K562 (cell line): ENCODE data around the gene SETD1B. TPM values are rescaled to one million over a fixed set of nuclear protein-coding genes. Genes with fewer than 3 reads are reported as not detected.

Experiments
- ARHGAP35 ChIP-seq: fragments of 450-650 bp; IDR thresholded peaks from 2 replicates; pipeline ENCODE4 v1.6.1; 2018; ENCODE audit not compliant: partially characterized antibody
- ARNT ChIP-seq, 2 experiments: fragments of 450-650 bp; IDR thresholded peaks; 2 replicates each; pipeline ENCODE4 v1.6.1; 2016; ENCODE audit warnings: mild to moderate bottlenecking in 1 of 2
- CSDE1 ChIP-seq, 2 experiments: fragments of 450-650 bp; IDR thresholded peaks; 2 replicates each; pipeline ENCODE4 v1.6.1; 2016; ENCODE audit warnings: mild to moderate bottlenecking in 1 of 2
- DACH1 ChIP-seq: fragments of 450-650 bp; IDR thresholded peaks from 2 replicates; pipeline ENCODE4 v1.6.1; 2018; ENCODE audit not compliant: partially characterized antibody
- FOXA3 ChIP-seq, 2 experiments: fragments of 450-650 bp in 1 of 2; sonication (generic) in 1 of 2; formaldehyde crosslinking; IDR thresholded peaks in 1 of 2; conservative IDR thresholded peaks in 1 of 2; 2 replicates each; pipeline versions ENCODE4 v1.4.0 to v1.8.0; 2020 to 2022; ENCODE audit warnings: mild to moderate bottlenecking in 2 of 2, missing genetic modification reagents in 1 of 2
- KAT7 ChIP-seq: sonication (generic); formaldehyde crosslinking; IDR thresholded peaks from 2 replicates; pipeline ENCODE4 v1.8.0; 2022; ENCODE audit warnings: missing genetic modification reagents, mild to moderate bottlenecking, borderline replicate concordance
- MED1 ChIP-seq: sonication (generic); formaldehyde crosslinking; IDR thresholded peaks from 2 replicates; pipeline ENCODE4 v1.8.1; 2023; ENCODE audit warnings: missing genetic modification reagents, borderline replicate concordance
- NBN ChIP-seq: fragments of 450-650 bp; IDR thresholded peaks from 2 replicates; pipeline ENCODE4 v1.6.1; 2016; ENCODE audit warnings: low read depth, mild to moderate bottlenecking
- NFATC3 ChIP-seq: fragments of 450-650 bp; IDR thresholded peaks from 2 replicates; pipeline ENCODE4 v1.6.1; 2017; ENCODE audit warnings: mild to moderate bottlenecking
- NFYB ChIP-seq: IDR thresholded peaks from 2 replicates; pipeline ENCODE4 v1.6.1; 2011; ENCODE audit warnings: mild to moderate bottlenecking, moderate library complexity; ENCODE audit not compliant: insufficient read length; ENCODE audit errors: extremely low read depth
- POLR2A ChIP-seq: fragments of 450-650 bp; conservative IDR thresholded peaks from 2 replicates; pipeline ENCODE4 v1.6.1; 2016
- RBM22 ChIP-seq: fragments of 200-400 bp; formaldehyde crosslinking; IDR thresholded peaks from 2 replicates; pipeline ENCODE4 v1.6.1; 2018; ENCODE audit warnings: low read length, low read depth; ENCODE audit not compliant: poor library complexity, severe bottlenecking
- RFX7 ChIP-seq: fragments of 250-450 bp; sonication (Bioruptor Pico); IDR thresholded peaks from 2 replicates; pipeline ENCODE4 v1.5.1; 2021; ENCODE audit warnings: mild to moderate bottlenecking
- RNF2 ChIP-seq: sonication (generic); IDR thresholded peaks from 2 replicates; pipeline ENCODE4 v1.6.1; 2016
- SAFB ChIP-seq: fragments of 200-400 bp; formaldehyde crosslinking; IDR thresholded peaks from 2 replicates; pipeline ENCODE4 v1.6.1; 2017; ENCODE audit warnings: low read depth, low read length, borderline replicate concordance
- SPI1 ChIP-seq: IDR thresholded peaks from 2 replicates; pipeline ENCODE4 v1.6.1; 2011; ENCODE audit warnings: low read depth, low read length, control low read depth, borderline replicate concordance
- TEAD2 ChIP-seq: fragments of 450-650 bp; IDR thresholded peaks from 2 replicates; pipeline ENCODE4 v1.6.1; 2016; ENCODE audit warnings: missing genetic modification characterization, control low read depth, missing compliant biosample characterization
- TRIM24 ChIP-seq, 2 experiments: fragments of 450-650 bp; IDR thresholded peaks; 2 replicates each; pipeline ENCODE4 v1.6.1; 2016
- ZFX ChIP-seq: sonication (generic); formaldehyde crosslinking; IDR thresholded peaks from 2 replicates; pipeline ENCODE4 v1.8.0; 2022; ENCODE audit warnings: mild to moderate bottlenecking, missing genetic modification reagents, moderate library complexity
- ZNF165 ChIP-seq: fragments of 250-450 bp; sonication (Bioruptor Pico); IDR thresholded peaks from 2 replicates; pipeline ENCODE4 v1.4.0; 2020; ENCODE audit warnings: borderline replicate concordance
- ZNF583 ChIP-seq: fragments of 250-450 bp; sonication (Bioruptor Pico); IDR thresholded peaks from 2 replicates; pipeline ENCODE4 v1.4.0; 2020
- ZNF644 ChIP-seq: fragments of 200-800 bp; sonication (Bioruptor generic); IDR thresholded peaks from 2 replicates; pipeline ENCODE4 v1.6.1; 2016; ENCODE audit warnings: low read depth, missing genetic modification characterization, missing compliant biosample characterization
- ZNF717 ChIP-seq: fragments of 250-450 bp; sonication (Bioruptor Pico); IDR thresholded peaks from 2 replicates; pipeline ENCODE4 v1.5.0; 2021
- ZNF75A ChIP-seq: fragments of 450-650 bp; formaldehyde crosslinking; IDR thresholded peaks from 2 replicates; pipeline ENCODE4 v1.4.0; 2020; ENCODE audit warnings: mild to moderate bottlenecking
- ZNF780A ChIP-seq: fragments of 250-450 bp; sonication (Bioruptor Pico); IDR thresholded peaks from 2 replicates; pipeline ENCODE4 v1.5.0; 2021; ENCODE audit warnings: mild to moderate bottlenecking
- polyA plus RNA-seq, 8 experiments: library from polyadenylated mRNA; depleted of rRNA in 4 of 8; stranded (reverse) in 5 of 8; unstranded in 3 of 8; fragments of >200 nt; fragmentation: Nextera tagmentation in 2 of 8; fragmentation: Illumina TruSeq in 1 of 8; extraction: Ambion mirVana in 2 of 8; extraction: Trizol in 1 of 8; gene quantifications; 2 replicates each; pipeline versions ENCODE4 v1.2.1 to v1.2.3, GENCODE V29; 2011 to 2014; ENCODE audit warnings: inconsistent platforms in 1 of 8, missing spikeins in 1 of 8
- total RNA-seq, 7 experiments: library from RNA; depleted of rRNA in 6 of 7; stranded (reverse); fragments of >200 nt in 6 of 7; fragmentation: Illumina TruSeq in 2 of 7; extraction: Trizol in 2 of 7; gene quantifications; 2 replicates each; pipeline versions ENCODE4 v1.2.1 to v1.2.3, GENCODE V29; 2011 to 2021; ENCODE audit warnings: low replicate concordance in 1 of 7
- TF ChIP-seq, protein P1 (sequence below): fragments of 450-650 bp; formaldehyde crosslinking; IDR thresholded peaks from 2 replicates; pipeline ENCODE4 v1.4.0; 2020; ENCODE audit warnings: mild to moderate bottlenecking, moderate library complexity
- TF ChIP-seq, protein P2 (sequence below): sonication (generic); formaldehyde crosslinking; IDR thresholded peaks from 2 replicates; pipeline ENCODE4 v1.8.0; 2022; ENCODE audit warnings: missing genetic modification reagents, mild to moderate bottlenecking, borderline replicate concordance
- TF ChIP-seq, protein P3 (sequence below): fragments of 450-650 bp; IDR thresholded peaks from 2 replicates; pipeline ENCODE4 v1.6.1; 2016; ENCODE audit warnings: borderline replicate concordance

The SETD1B gene
- total and polyA plus RNA-seq, 9 of the 15 experiments (the other 6 are each of a cell fraction or from before 2014, with no cell fraction given) = 0.48 to 26.6 (median 2.3) TPM

DNA sequence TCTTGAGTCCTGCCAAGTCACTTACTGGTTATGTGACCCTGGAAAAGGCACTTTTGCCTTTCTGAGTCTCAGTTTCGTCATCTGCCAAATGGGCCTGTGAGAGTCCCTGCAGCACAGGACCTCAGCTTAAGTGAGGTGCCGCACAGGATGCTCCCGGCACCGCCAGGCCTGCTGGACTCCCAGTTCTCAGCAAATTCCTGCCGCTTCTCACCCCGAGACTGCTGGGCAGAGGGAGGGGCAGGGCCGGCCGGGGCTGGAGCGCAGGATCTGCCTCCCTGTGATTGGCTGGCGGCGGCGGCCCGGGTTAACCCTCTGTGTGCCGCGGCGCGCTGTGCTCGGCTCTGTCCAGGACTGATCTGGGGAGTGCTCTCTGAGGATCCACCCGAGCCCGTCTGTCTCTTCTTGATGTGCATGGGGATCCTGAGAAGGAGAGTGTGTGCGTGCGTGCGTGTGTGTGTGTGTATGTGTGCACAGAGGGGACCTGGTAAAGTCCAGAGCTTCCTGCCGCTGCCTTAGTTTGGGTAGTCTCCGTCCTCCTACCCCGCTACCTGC, 8.6 kb downstream of the SETD1B start (continued):
- TF ChIP-seq ARHGAP35 (no peak), SAFB (no peak), ZNF644 (tag) (no peak), ZNF165 (CRISPR knock-in tag) (no peak), RFX7 (no peak), NFYB (peak; percentile 30), KAT7 (no peak), NBN (peak; percentile 65; the same call in 1 of the 2 replicates), ZNF583 (CRISPR knock-in tag) (no peak), ZFX (CRISPR knock-in tag) (peak; percentile 44; the same call in 1 of the 2 replicates), ZNF717 (no peak), ZNF75A (CRISPR knock-in tag) (no peak), RBM22 (no peak), RNF2 (no peak), NFATC3 (no peak), TEAD2 (tag) (no peak; the same call in 1 of the 2 replicates), DACH1 (no peak), CSDE1 (IDR thresholded peaks at IDR 0.05) (no peak), ARNT (IDR thresholded peaks at IDR 0.05) (no peak), FOXA3 (CRISPR knock-in tag; conservative IDR thresholded peaks at IDR 0.05 in 1 of 2, IDR thresholded peaks at IDR 0.05 in 1 of 2) (0 out of 4 replicates have a peak, but pooled peaks of 1 of the 2 experiments have one; percentile 59), ZNF780A (CRISPR knock-in tag) (no peak), MED1 (0 out of 2 replicates have a peak, but pooled peaks have one; percentile 45), TRIM24 (IDR thresholded peaks at IDR 0.05) (no peak), SPI1 (no peak), POLR2A (no peak)
- TF ChIP-seq, protein P1, sequence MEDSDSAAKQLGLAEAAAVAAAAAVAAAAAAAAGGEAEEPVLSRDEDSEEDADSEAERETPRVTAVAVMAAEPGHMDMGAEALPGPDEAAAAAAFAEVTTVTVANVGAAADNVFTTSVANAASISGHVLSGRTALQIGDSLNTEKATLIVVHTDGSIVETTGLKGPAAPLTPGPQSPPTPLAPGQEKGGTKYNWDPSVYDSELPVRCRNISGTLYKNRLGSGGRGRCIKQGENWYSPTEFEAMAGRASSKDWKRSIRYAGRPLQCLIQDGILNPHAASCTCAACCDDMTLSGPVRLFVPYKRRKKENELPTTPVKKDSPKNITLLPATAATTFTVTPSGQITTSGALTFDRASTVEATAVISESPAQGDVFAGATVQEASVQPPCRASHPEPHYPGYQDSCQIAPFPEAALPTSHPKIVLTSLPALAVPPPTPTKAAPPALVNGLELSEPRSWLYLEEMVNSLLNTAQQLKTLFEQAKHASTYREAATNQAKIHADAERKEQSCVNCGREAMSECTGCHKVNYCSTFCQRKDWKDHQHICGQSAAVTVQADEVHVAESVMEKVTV (CRISPR knock-in tag) = no peak
- TF ChIP-seq, protein P2, sequence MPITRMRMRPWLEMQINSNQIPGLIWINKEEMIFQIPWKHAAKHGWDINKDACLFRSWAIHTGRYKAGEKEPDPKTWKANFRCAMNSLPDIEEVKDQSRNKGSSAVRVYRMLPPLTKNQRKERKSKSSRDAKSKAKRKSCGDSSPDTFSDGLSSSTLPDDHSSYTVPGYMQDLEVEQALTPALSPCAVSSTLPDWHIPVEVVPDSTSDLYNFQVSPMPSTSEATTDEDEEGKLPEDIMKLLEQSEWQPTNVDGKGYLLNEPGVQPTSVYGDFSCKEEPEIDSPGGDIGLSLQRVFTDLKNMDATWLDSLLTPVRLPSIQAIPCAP (CRISPR knock-in tag) = no peak
- TF ChIP-seq, protein P3, sequence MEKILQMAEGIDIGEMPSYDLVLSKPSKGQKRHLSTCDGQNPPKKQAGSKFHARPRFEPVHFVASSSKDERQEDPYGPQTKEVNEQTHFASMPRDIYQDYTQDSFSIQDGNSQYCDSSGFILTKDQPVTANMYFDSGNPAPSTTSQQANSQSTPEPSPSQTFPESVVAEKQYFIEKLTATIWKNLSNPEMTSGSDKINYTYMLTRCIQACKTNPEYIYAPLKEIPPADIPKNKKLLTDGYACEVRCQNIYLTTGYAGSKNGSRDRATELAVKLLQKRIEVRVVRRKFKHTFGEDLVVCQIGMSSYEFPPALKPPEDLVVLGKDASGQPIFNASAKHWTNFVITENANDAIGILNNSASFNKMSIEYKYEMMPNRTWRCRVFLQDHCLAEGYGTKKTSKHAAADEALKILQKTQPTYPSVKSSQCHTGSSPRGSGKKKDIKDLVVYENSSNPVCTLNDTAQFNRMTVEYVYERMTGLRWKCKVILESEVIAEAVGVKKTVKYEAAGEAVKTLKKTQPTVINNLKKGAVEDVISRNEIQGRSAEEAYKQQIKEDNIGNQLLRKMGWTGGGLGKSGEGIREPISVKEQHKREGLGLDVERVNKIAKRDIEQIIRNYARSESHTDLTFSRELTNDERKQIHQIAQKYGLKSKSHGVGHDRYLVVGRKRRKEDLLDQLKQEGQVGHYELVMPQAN = peak; percentile 48; the same call in 1 of the 2 replicates
